NCI-H2171 treated with DMSO at 0.1 percent for 48 hours (cell line): ENCODE results near the gene FBRS.

Experiments used
- DNase-seq: peaks from one replicate; lab custom pipeline; 2025; lab: John Stamatoyannopoulos, UW

Gene FBRS

DNA sequence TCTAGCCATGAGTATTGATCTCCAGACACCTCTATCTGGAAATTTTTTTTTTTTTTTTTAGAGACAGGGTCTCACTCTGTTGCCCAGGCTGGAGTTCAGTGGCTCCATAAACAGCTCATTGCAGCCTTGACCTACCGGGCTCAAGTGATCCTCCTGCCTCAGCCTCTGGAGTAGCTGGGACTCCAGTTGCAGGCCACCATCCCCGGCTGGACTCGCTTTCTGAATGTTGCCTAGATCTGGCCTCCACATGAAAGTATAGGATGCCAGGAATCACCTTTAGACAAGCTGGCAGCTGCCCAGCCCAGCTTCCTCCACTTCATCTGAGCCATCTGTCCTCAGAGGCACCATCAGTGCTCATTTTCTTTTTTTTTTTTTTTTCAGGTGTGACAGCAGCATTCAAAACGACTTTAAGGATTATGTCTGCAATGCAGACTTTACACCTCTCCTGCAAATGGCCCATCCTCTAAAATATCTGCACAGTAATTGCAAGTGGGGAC, 13.8 kb upstream of the FBRS start:
- DNase-seq: peak; percentile 86

DNA sequence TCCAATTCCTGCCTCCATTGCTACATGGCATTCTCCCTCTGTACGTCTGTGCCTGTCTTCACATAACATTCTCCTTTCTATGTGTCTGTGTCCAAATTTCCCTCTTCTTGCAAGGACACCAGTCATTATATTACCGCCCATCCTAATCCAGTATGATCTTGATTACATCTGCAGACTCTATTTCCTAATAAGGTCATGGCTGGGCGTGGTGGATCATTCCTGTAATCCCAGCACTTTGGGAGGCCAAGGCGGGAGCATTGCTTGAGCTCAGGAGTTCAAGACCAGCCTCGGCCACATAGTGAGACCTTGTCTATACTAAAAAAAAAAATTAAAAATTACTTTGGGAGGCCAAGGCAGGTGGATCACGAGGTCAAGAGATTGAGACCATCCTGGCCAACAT, 12.5 kb upstream of the FBRS start:
- DNase-seq: no peak

DNA sequence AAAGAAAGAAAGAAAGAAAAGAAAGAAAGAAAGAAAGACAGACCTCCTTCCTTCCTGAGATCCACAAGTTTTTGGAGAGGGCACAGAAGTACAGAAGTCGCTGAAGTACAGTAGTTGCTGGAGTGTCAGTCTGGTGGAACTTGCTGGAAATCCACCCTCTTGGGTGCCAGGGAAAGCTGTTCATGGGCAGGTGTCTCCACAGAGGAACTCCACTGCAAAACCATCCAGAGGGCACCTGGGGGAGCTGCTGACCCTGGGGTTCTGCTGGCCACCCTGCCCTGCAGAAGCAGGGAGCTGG, 11.0 kb upstream of the FBRS start:
- DNase-seq: no peak

DNA sequence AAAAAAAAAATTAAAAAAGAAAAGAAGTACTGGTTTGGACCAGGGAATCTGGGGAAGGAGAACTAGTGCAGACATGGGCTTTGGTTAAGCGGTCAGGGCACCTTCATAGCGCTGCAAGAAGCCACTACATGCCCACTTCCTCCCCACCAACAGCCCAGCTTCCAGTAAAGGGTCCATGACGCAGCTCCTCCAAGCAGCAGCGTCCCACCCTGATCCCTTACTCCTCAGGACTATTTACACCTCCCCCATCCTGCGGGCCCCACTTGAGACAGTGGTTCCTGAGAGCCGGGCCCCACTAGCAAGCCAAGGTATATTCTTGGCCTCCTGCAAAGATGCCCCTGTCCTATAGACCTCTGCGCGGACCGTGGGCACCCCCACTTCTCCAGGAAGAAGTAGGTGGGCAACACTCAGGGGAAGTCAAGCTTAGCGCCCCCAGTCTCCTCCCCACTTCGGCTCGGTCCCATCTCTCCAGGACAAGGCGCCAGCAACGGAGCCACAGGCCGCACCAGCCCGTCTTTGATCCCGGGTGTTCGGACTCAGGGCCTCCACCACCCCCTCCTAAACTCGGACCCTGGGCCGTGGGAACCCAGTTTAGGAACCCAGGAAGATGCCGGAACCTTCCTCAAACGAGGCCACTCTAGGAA, 8.4 kb upstream of the FBRS start:
- DNase-seq: no peak

DNA sequence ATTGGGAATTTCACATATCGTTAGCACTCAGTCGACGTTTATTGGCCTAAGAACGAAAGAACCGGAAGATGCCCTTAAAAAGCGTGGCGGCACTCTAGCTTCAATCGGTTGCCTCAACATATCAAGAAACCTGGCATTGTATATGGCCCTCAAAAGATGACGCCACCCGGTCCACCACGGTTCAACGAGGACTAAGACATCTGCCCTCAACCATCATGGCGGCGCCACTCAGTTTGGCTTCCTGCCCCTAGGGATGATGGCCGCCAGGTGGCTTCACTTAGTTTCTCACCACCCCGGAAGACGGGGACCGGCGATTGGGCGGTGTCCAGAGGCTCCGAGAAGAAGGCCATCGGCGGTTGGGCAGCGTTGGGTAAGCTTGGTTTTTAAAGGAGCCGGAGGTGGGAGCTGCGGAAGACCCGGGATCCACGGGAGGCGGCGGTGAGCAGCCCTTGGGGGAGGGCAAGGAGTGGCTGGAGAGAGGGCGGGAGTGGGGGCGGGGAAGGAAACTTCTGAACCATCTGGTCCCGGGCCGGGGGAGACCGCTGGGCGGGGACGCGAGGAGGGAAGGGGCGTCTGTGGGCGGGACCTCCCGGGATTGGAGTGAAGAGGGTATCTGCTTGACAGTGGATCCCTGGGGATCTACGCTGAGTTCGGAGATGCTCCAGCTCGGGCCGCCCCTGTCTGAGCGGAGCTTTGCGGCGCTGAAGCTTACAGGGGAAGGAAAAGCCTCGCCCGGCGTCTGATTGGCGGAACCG, 7.7 kb upstream of the FBRS start, which contains the start of gene PRR14:
Gene PRR14, plus strand, starts transcription at position 592 of the 755 bp plus-strand sequence. CDS start 686 bp downstream, outside the sequence.
- peak; percentile 99 for DNase-seq

DNA sequence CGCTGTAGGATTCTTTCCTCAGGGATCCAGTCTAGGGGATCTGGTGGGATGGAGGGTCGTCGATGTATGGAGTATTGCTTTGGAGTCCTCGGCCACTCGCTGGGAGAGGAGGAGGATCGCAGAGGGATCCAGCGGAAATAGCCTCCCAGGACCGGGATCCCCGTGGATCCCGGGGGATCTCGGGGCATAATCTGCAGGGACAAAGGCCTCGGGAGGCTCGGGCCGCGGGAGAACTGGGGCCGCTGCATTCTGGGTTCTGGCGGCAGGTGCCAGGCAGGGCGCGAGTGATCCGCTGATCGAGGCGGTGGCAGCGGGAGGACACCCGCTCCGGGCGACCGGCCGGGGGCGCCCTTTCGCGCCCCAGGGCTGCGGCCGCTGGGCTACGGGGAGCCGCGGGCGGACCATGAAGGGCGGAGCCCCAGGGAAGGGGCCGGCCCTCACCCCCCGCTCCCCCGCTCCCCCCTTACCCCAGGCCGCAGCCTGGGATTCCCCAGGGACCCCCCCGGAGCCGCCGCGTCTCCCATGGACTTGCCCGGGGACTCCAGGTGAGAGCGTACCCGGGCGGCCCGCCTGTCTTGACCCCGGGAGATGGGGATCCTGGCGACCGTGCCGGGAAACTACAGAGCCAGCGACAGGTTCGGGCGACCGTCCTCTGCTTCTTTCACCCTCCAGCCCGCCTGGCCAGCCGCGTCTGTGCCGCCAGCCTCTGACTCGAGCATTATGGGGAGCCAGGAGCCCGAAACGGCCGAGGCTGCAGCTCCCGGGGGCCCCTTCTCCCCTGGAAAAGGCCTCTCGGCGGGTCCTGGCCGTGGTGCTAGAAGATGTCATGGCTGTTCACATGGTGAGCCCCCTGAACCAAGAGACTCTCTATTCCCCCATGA, 6.9 kb upstream of the FBRS start:
- peak; percentile 64 for DNase-seq

DNA sequence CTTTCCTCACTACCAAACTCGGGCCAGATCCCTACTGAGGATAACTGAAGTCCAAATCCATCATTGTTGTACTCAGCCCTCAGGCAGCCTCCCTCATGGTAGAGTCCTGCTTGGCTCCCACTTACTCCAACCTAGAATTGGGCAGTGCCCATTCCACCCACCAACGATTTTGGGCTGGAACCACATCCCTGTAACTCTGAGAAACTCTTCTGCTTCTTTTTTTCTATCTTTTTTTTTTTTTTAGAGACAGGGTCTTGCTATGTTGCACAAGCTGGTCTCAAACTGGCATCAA, 6.3 kb upstream of the FBRS start:
- DNase-seq: no peak

DNA sequence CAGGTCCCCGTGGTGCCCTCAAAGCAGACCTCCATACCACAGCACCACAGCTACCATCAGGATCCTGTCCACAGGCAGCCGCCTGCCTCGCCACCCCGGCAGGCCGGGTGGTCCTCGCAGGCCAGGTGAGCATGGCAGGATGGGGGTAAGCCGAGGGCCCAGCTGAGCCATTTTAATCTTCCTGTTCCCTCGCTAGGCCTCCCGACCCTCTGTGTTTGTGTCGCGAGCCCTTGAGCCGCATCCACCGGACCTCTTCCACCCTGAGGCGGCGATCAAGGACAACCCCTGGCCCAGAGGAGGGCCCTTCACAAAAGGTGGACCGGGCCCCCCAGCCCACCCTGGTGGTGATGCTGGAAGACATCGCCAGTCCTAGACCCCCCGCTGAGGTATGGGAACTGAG, 5.5 kb upstream of the FBRS start:
- no peak for DNase-seq

DNA sequence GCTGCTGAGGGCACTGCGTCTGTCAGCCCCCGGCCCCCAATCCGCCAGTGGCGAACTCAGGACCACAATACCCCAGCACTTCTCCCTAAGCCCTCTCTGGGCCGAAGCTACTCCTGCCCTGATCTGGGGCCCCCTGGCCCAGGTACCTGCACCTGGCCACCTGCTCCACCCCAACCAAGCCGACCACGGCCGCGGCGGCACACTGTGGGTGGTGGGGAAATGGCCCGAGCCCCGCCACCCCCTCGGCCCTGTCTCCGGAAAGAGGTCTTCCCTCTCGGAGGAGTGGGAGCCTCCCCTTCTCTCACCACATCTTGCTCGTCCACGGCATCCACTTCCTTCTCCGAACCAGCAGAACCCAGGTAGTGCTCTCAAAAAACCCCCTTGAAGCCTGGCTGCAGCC, 3.4 kb upstream of the FBRS start:
- no peak for DNase-seq

DNA sequence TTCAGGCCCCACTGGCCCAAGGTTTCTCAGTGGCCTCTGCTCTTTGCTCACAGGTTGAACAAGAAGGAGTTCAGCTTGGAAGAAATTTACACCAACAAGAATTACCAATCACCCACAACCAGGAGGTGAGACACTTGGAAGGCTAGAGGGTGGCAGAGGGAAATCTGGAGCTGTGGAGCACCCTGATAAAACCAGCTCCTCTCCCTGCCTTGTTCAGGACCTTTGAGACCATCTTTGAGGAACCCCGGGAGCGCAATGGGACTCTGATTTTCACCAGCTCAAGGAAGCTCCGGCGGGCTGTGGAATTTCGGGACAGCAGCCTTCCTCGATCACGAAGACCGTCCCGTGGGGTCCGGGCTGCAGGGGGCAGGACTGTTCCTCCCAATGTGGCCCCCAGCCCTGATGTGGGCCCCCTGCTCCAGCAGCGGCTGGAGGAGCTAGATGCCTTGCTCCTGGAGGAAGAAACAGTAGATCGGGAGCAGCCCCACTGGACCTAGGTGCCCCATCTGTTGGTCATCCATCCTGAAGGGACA, 2.4 kb upstream of the FBRS start:
- DNase-seq: no peak

DNA sequence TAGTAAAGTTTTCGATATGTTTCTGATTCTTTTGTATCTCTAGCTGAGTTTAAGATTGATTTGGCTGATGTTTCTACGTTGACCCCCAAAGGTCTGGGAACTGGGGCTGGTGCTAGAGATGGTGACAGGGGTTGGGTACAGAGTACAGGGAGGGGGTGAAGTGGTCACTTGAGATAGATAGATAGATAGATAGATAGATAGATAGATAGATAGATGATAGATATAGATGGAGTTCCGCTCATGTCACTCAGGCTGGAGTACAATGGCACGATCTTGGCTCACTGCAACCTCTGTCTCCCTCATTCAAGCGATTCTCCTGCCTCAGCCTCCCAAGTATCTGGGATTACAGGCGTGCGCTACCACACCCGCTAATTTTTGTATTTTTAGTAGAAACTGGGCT, 1.8 kb upstream of the FBRS start:
- no peak for DNase-seq

DNA sequence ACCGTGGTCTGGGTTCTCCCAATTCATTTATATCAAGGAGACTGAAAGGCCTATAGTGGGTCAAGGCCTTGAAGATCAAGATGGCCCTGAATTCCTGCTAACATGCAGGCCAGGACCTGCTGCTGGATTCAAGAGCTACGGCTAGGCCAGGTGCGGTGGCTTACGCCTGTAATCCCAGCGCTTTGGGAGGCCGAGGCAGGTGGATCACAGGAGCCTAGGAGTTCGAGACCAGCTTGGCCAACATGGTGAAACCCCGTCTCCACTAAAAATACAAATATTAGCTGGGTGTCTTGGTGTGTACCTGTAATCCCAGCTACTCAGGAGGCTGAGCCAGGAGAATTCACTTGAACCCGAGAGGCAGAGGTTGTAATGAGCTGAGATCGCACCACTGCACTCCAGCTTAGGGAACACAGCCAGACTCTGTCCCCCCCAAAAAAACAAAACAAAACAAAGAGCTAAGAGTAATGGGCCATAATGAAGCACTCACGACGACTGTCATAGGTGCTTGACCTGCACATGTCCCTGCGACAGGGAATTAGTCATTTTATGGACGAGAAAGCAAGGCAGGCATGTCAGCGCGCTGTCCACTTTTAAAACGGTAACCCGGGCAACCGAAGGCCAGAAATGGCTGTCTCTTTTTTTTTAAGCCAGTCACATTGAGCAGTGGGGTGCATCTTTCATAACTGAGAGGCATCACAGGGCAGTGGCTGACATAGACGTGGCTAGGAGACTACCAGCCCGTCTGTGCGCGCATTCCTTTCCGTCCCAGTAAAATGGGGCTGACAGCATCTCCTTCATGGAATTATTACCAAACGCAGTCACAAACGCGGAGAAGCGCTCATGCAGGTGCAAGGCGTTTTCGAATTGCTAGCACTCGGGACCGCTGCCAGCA, 1.0 kb upstream of the FBRS start:
- DNase-seq: peak; percentile 81

DNA sequence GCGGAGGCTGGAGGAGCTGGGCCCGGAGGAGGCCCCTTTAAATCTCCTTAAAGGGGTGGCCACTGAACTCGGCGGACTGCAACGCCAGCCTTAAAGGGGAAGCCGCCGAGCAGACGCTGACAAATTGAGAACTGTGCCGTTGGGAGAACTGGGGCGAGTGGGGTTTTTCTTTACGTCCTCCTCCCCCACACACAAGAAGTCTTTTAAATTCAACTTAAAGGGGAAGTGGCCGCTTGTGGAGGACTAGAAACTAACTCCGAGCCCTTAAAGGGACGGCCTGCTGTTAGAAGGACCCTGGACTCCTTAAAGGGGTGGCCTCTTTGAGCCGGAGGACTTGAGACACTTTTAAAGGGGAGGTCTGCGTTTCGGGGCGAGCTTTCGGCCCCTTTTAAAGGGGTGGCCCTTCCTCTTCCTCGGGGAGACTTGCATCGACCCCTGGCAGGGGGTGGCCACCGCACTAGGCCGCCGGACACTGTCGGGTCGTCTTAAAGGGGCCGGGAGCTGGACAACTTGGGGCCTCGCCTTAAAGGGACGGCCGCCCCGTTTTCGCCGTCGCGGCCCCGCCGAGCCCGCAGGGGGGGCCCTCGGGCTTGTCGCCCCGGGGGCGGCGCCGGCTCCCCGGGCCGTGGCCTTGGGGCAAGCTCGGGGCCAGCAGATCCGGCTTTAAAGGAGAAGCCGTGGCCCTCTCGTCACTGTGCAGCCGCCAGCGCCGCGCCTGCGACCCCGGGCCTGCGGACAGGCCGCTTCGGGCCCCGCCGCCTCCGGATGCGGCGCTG, 688 bp downstream of the FBRS start:
- peak; percentile 98 for DNase-seq

DNA sequence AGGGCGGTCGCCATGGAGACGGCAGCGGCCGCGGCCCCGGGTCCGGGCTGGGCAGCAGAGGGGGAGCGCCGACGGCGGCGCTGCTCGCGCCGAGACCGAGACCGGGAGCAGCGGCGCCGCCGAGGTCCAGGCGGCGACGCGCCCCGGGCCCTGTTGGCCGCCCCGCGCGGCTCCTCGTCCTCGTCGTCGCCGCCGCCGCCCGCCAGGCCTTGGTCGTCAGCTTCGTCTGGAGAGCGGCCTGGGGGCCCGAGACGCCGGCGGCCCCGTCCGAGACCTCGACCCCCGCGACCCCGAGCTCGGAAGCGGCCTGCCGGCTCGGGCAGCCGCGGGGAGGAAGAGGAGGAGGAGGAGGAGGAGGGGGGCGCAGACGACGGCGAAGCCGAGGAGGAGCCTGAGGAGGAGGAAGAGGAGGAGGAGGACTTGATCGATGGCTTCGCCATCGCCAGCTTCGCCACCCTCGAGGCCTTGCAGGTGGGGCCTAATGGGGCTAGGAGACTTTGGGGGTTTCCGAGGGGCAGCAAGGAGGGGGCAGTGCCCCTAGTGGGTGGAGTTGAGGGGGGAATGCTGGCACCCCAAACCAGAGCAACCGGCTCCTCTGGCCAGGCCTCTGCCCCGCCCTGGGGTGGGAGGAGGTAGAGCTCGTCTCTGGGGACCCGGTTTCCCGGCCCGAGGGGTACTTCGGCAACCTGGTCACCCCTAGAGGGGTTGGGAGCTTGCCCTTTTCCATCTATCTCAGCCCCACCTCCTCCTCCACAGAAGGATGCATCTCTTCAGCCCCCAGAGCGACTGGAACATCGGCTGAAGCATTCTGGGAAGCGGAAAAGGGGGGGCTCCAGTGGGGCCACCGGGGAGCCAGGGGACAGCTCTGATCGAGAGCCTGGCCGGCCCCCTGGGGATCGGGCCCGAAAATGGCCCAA, 1.5 kb downstream of the FBRS start:
- no peak for DNase-seq

DNA sequence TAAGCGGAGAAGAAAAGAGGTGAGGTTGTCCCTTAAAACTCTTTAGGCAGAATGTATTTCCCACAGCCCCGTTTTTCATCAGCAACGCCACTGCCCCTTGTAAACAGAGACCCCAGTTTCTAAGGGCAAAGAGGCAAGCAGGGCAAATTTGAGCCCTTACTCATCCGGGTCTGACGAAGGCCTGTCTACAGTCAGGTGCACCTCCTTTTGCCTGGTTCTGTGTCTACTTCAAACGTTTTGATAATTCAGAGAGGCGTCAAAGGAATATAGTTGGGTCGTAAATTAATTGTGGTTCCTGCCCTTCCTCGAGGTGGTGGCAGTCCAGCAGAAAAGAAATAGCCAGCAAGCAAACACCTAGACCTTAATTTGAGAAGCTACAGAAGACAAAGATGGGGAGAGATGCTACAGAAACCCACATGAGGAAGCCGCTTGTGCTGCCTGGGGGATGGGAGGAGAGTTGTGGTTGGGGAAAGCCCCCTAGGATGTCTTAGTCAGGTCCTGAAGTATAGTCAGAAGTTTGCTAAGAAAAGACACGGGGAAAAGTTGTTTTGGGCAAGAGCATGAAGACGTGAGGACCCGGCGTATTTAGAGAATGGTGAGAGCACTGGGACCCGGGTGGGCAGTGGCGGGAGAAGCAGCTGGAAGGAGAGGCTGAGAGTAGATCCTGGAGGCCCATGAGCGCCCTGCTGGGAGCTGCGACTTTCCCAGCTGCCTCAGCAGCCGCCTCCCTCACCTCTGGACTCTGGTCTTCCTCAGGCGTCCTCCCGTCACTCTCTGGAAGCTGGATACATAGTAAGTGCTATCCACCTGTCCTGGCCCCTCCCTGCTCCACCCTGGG, 2.4 kb downstream of the FBRS start:
- no peak for DNase-seq

DNA sequence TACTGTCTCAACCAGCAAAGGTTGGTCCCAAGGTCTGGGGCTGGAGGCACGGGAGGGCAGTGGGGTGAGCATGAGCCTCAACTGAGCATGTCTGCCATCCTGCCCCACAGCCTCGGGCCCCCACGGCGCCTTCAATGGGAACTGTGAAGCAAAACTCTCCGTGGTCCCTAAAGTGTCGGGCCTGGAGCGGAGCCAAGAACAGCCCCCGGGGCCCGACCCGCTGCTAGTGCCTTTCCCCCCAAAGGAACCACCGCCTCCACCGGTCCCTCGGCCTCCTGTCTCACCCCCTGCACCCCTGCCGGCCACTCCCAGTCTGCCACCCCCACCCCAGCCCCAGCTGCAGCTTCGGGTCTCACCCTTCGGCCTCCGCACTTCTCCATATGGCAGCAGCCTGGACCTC, 4.2 kb downstream of the FBRS start:
- DNase-seq: no peak

DNA sequence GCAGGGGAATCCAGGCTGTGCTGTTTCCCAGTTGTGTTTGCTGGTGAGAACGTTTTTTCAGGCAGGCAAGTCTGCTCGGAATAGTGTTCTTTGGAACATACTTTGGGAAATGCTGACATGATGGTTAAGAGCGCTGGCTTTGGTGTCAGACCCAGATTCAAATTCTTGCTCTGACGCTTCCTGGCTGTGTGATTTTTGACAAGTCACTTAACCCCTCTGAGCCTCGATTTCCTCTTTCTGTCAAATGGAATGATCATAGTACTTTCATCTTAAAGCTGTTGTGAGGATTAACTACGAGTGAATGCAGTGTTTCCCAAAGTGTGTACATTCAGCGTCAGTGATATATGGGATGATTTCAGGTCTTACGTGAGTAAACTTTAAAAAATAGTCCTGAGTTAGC, 4.8 kb downstream of the FBRS start:
- no peak for DNase-seq

DNA sequence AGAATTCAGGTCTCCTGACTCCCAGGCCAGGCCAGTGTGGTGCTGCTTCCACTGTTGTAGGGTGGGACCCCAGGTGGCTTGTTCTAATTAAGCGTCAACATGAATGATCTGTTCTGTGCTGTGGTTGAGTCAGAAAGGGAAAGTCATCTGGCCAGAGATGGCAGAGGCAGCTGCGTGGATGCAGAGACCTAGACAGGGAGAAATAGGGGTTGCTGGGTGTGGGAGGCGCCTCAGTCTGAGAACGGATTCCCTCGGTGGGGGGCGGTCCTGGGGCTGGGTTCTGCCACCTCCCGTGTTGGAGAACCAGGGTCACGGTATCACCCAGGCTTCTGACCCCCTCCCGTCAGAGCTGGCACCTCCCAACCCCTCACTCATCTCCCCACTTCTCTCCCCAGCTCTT, 5.6 kb downstream of the FBRS start:
- DNase-seq: no peak

DNA sequence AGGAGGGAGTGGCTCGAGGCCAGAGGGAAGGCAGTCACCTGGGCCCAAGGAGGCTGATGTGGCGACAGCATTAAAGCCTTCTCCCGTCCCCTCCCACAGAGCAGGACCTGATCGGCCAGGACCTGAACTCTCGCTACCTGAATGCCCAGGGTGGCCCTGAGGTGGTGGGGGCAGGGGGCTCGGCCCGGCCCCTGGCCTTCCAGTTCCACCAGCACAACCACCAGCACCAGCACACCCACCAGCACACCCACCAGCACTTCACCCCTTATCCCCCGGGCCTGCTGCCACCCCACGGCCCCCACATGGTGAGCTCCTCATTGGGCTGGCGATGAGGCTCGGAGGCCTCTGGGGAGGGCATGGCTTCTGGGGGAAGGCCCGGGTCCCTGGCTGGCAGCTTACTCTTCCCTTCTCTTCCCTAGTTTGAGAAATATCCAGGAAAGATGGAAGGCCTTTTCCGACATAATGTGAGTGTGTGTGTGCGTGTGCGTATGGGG, 6.4 kb downstream of the FBRS start:
- no peak for DNase-seq
